Keratinocyte (primary cell): ENCODE results near the gene MEF2B. TPM values are rescaled to one million over a fixed set of nuclear protein-coding genes. Genes with fewer than 3 reads are reported as not detected.

ENCODE experiments used
- DNase-seq: peaks from one replicate; pipeline ENCODE4 v3.0.0-alpha.2; 2011; ENCODE audit warnings: low read depth, missing footprints, low spot score
- FAIRE-seq: peaks from 2 replicates; lab custom pipeline; 2011; peaks lifted over from hg19 to GRCh38; lab: Jason Lieb, UNC
- H2AFZ ChIP-seq: 2 replicates; pipeline ENCODE4 v1.6.0; 2012; ENCODE audit warnings: low read length, control low read depth, inconsistent platforms; ENCODE audit not compliant: control insufficient read depth
- H3K27ac ChIP-seq: 2 replicates; pipeline ENCODE4 v1.5.1; 2011; ENCODE audit warnings: low read length; ENCODE audit not compliant: control insufficient read depth, insufficient read depth
- H3K27me3 ChIP-seq: 3 replicates; pipeline ENCODE4 v1.6.0; 2011; ENCODE audit warnings: low read length; ENCODE audit not compliant: control insufficient read depth, insufficient read depth; ENCODE audit errors: extremely low read depth
- H3K36me3 ChIP-seq, 2 experiments: 2 replicates in 1 of 2; 3 replicates in 1 of 2; pipeline ENCODE4 v1.5.1; 2011; ENCODE audit warnings: low read length in 2 of 2, mild to moderate bottlenecking in 1 of 2; ENCODE audit not compliant: control insufficient read depth in 2 of 2, insufficient read depth in 2 of 2; ENCODE audit errors: extremely low read depth in 1 of 2
- H3K4me1 ChIP-seq: 3 replicates; pipeline ENCODE4 v1.5.1; 2011; ENCODE audit warnings: low read length; ENCODE audit not compliant: control insufficient read depth, insufficient read depth; ENCODE audit errors: extremely low read depth
- H3K4me2 ChIP-seq: 3 replicates; pipeline ENCODE4 v1.6.0; 2011; ENCODE audit warnings: low read depth, low read length; ENCODE audit not compliant: control insufficient read depth, insufficient read depth; ENCODE audit errors: extremely low read depth
- H3K4me3 ChIP-seq, 3 experiments: fragments of 200-600 bp in 1 of 3; sonication (generic) in 1 of 3; 2 replicates in 2 of 3; 3 replicates in 1 of 3; pipeline ENCODE4 v1.5.1; 2011 to 2016; ENCODE audit warnings: low read length in 3 of 3, mild to moderate bottlenecking in 3 of 3, control low read depth in 2 of 3, inconsistent platforms in 1 of 3, low read depth in 1 of 3, mixed read lengths in 1 of 3, mixed run types in 1 of 3, moderate library complexity in 1 of 3; ENCODE audit not compliant: control insufficient read depth in 2 of 3, insufficient read depth in 2 of 3; ENCODE audit errors: extremely low read depth in 1 of 3
- H3K79me2 ChIP-seq: 2 replicates; pipeline ENCODE4 v1.6.0; 2012; ENCODE audit warnings: low read length; ENCODE audit not compliant: control insufficient read depth, insufficient read depth
- H3K9ac ChIP-seq: 3 replicates; pipeline ENCODE4 v1.6.0; 2011; ENCODE audit warnings: low read length; ENCODE audit not compliant: control insufficient read depth, insufficient read depth; ENCODE audit errors: extremely low read depth
- H3K9me1 ChIP-seq: 3 replicates; pipeline ENCODE4 v1.6.0; 2011; ENCODE audit warnings: low read length; ENCODE audit not compliant: control insufficient read depth, insufficient read depth; ENCODE audit errors: extremely low read depth
- H3K9me3 ChIP-seq: 2 replicates; pipeline ENCODE4 v1.5.1; 2012; ENCODE audit warnings: low read depth, low read length; ENCODE audit not compliant: control insufficient read depth
- H4K20me1 ChIP-seq: 3 replicates; pipeline ENCODE4 v1.6.0; 2011; ENCODE audit warnings: low read length; ENCODE audit not compliant: control insufficient read depth, insufficient read depth; ENCODE audit errors: extremely low read depth
- EZH2 ChIP-seq: IDR thresholded peaks from one replicate; pipeline ENCODE4 v1.6.1; 2012; ENCODE audit warnings: inconsistent platforms, mild to moderate bottlenecking, low read length, moderate library complexity
- dilution Hi-C: fragments of 300-500 bp; cut with MboI; formaldehyde crosslinking; loops from one replicate; pipeline ENCODE4 v1.7.0; 2020; ENCODE audit warnings: low sequenced_read_pairs; ENCODE audit not compliant: extremely low pct_ligation_motif_present
- polyA plus RNA-seq, 5 experiments: library from polyadenylated mRNA; depleted of rRNA in 3 of 5; stranded (reverse) in 3 of 5; stranded (forward) in 1 of 5; unstranded in 1 of 5; fragments of >200 nt; gene quantifications; 1 replicate in 1 of 5; 2 replicates in 3 of 5; 3 replicates in 1 of 5; pipeline versions ENCODE4 v1.2.1 to v1.2.3, GENCODE V29; 2011 to 2012; ENCODE audit warnings: missing spikeins in 2 of 5, low read depth in 1 of 5, low replicate concordance in 1 of 5
- TF ChIP-seq, protein P1 (sequence below), 3 experiments: IDR thresholded peaks in 1 of 3; conservative IDR thresholded peaks in 1 of 3; optimal IDR thresholded peaks in 1 of 3; 2 replicates in 2 of 3; 3 replicates in 1 of 3; pipeline versions ENCODE3 to v1.5.1; 2011; ENCODE audit warnings: low read length in 3 of 3, mild to moderate bottlenecking in 3 of 3, moderate library complexity in 2 of 3, control low read depth in 1 of 3, inconsistent platforms in 1 of 3; ENCODE audit not compliant: insufficient read depth in 2 of 3; ENCODE audit errors: extremely low read depth in 1 of 3

MEF2B gene
- polyA plus RNA-seq, 1 donor (not counting 4 experiments of a cell fraction or from before 2014, with no cell fraction given): 0.05 TPM

DNA sequence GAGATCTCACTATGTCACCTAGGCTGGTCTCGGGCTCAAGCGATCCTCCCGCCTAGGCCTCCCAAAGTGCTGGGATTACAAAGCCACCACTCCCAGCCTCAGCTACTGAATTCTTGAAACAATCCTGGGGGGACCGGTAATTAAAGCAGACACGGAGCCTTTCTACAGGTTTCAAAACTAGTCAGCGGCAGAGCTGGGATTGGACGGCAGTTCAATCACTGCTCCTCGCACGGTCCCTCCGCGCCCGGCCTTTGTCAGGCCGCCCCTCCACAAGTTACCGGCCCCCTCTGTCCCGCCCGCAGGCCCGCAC is 21.7 kb upstream of the MEF2B start:
- Histone ChIP-seq H3K4me1 (peaks cover 14% of the 10 kb centered on the region), H3K9me3 (no peaks in the 10 kb centered on the region), H3K4me3 (peak overlapping the region; percentile 97 to 99 (median 99)), H3K27me3 (no peaks in the 10 kb centered on the region), H2AFZ (peak overlapping the region; percentile 100), H3K9me1 (no peaks in the 10 kb centered on the region), H3K4me2 (peak overlapping the region; percentile 89), H3K36me3 (peaks cover 3 to 14% of the 10 kb centered on the region in 2 experiments), H3K79me2 (peaks cover 48% of the 10 kb centered on the region), H4K20me1 (no peaks in the 10 kb centered on the region), H3K9ac (peak overlapping the region; percentile 100), H3K27ac (peak overlapping the region; percentile 99)
- FAIRE-seq: no peak
- dilution Hi-C loops: no loop called here
- TF ChIP-seq EZH2: no peak
- TF ChIP-seq, protein P1, sequence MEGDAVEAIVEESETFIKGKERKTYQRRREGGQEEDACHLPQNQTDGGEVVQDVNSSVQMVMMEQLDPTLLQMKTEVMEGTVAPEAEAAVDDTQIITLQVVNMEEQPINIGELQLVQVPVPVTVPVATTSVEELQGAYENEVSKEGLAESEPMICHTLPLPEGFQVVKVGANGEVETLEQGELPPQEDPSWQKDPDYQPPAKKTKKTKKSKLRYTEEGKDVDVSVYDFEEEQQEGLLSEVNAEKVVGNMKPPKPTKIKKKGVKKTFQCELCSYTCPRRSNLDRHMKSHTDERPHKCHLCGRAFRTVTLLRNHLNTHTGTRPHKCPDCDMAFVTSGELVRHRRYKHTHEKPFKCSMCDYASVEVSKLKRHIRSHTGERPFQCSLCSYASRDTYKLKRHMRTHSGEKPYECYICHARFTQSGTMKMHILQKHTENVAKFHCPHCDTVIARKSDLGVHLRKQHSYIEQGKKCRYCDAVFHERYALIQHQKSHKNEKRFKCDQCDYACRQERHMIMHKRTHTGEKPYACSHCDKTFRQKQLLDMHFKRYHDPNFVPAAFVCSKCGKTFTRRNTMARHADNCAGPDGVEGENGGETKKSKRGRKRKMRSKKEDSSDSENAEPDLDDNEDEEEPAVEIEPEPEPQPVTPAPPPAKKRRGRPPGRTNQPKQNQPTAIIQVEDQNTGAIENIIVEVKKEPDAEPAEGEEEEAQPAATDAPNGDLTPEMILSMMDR (optimal IDR thresholded peaks at IDR 0.05 in 1 of 3, IDR thresholded peaks at IDR 0.05 in 1 of 3, conservative IDR thresholded peaks at IDR 0.05 in 1 of 3; ENCODE audit: extremely low read depth in 1 of 3, insufficient read depth in 2 of 3, low read length in 3 of 3): no peak
- DNase-seq: no peak

GRCh38 chr19:19186742-19187141 is 16.7 kb upstream of the MEF2B start:
- no peak for FAIRE-seq
- H3K36me3 ChIP-seq: peaks cover 0 to 16% of the 10 kb centered on the region in 2 experiments
- no peaks in the 10 kb centered on the region for H3K27me3 ChIP-seq
- H3K27ac ChIP-seq: no peak overlapping the region
- TF ChIP-seq, protein P1 (optimal IDR thresholded peaks at IDR 0.05 in 1 of 3, IDR thresholded peaks at IDR 0.05 in 1 of 3, conservative IDR thresholded peaks at IDR 0.05 in 1 of 3; ENCODE audit: extremely low read depth in 1 of 3, insufficient read depth in 2 of 3, low read length in 3 of 3): no peak
- TF ChIP-seq EZH2: no peak
- DNase-seq: no peak
- peaks cover 6% of the 10 kb centered on the region for H3K4me1 ChIP-seq
- H4K20me1 ChIP-seq: no peaks in the 10 kb centered on the region
- H3K79me2 ChIP-seq: peaks cover 36% of the 10 kb centered on the region
- no peak overlapping the region for H3K4me2 ChIP-seq
- H3K4me3 ChIP-seq: no peak overlapping the region
- dilution Hi-C loops: no loop called here
- no peaks in the 10 kb centered on the region for H3K9me3 ChIP-seq
- no peak overlapping the region for H3K9ac ChIP-seq
- no peaks in the 10 kb centered on the region for H3K9me1 ChIP-seq
- no peak overlapping the region for H2AFZ ChIP-seq
